ENCODE measurements around the gene PDIA5.

PDIA5 gene

DNA sequence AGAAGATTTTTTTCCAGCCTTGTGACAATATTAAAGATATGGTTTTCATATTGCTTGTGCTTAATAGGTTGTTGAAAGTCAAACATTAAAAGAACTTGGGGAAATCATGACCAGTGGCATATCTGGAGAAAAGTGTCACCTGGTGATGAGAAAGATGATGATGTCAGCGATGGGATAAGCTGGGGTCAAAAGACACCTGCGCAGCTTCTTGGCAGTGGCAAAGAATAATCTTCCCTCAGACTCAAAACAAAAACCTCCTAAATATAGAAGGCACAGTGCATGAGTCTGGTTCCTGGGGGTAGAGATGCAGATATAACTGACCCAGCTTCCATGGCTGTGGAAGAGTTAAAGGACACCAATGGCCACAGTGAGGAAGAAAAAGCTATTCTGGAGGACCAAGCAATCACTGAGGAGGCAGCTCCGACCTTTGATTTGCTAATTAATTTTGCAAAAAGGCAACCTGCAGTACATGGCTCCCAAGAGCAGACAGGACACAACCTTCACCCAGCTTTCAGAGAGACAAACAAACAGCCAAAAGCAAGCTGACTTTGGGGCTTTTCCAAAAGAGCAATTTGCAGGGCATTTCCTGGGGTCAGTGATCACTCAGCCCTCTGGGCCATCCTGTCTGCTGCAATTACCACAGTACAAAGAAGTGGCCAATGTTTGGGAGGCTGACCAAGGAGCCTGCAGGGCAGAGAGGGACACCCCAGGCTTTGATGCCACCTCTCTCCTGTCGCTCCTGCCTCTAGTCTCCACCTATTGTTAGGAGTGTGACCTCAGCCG is 21.7 kb upstream of the PDIA5 start:
- DNase-seq, result no peak

- DNase-seq, result no peak
These were observed 20.4 kb upstream of the PDIA5 start for GRCh38 chr3:123046262-123047061.

DNA sequence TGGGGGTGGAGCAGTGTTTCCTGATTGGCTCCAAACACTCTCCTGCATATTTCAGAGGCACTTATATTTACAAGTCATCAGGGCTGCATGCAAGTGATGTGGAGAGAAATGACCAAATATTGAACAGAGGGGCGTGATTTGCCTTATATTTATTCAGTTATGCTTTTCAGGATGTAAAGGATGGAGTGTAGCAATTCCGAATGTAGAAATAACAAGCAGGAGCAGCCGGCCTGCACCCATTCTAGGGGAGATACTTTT is 19.8 kb upstream of the PDIA5 start:
- no peak for DNase-seq

GRCh38 chr3:123048480-123049237 is 18.2 kb upstream of the PDIA5 start:
- DNase-seq, result no peak

DNA sequence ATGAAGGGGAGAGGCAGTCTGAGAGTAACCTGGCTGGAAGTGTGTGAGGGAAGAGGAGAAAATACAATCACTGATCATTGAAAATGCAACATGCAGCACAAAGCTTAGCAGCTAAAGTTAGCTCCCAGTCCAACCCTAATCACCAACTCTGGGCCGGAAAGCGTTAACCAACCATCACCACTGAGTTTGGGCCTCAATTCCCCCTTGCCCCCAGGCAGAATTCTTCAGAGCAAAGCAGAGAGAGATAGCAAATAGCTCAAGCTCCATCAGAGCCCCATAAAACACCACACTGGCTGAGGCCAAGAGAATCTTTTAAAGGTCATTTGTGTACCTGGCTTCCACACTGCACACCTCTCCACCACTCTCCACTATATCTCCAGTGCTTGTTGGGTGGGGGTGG is 16.2 kb upstream of the PDIA5 start:
- no peak for DNase-seq

DNA sequence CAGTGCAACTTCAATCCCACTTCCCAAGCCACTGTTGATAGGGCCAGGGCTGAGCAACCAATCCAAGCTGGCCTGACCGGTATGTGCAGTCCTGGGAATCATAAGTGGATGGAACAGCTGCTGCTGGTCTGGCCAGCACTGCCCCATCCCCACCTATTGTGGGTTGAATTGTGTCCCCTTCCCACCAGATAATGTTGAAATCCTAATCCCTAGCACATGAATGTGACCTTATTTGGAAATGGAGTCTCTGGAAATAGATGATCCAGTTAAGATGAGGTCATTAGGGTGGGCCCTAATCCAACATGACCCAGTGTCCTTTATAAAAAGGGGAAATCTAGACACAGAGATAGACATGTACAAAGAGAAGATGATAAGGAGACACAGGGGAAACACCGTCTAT is 13.7 kb upstream of the PDIA5 start:
- no peak for DNase-seq

DNA sequence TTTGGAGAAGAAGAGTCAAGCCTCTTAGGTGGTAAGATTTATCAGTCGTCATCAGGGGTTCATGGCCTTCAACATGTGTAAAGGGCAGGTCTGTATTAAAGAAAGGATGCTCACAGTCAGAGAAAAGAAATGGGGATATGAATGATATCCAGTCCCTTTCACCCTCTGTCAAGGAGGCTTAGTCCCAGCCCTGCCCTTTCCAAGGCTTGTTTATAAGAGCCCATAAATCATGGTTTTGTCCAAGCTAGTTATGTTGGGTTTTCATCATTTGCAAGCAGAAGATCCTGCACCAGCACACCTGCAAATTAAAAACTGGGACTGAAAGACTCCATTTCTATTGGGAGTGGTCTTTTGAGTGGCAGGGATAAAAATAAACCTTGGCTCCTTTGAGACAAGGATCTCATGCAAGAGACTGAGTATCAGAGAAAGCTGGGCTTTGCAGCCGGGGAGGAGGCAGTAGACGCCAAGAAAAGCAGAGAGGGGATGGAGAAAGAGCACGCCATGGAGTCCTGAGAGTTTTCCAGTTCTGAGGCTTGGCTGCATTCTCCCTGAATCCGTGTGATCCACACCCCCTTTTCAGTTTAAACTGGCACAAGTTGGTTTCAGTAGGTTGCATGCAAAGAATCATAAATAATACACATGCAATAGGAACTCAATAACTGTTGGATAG is 12.6 kb upstream of the PDIA5 start:
- DNase-seq, result no peak

DNA sequence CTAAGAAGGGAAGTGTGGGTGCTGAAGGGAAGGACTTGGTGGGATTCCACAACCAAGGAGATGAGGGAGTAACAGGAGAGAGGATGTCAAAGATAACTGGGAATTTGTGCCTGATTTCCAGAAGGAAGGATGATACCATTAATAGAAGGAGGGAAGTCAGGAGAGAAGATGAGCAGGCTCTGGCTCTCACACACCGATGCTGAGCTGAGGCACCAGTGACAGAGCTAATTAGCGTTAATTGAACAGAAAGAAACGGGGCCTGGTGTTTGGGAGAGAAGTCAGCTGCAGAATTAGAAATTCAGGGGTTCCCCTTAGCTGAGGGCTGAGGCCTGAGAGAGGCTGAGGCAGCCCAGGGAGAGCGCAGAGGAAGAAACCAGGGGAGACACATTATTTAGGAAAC is 11.9 kb upstream of the PDIA5 start:
- DNase-seq, result no peak

GRCh38 chr3:123055352-123055751 is 11.5 kb upstream of the PDIA5 start:
- no peak for DNase-seq

DNA sequence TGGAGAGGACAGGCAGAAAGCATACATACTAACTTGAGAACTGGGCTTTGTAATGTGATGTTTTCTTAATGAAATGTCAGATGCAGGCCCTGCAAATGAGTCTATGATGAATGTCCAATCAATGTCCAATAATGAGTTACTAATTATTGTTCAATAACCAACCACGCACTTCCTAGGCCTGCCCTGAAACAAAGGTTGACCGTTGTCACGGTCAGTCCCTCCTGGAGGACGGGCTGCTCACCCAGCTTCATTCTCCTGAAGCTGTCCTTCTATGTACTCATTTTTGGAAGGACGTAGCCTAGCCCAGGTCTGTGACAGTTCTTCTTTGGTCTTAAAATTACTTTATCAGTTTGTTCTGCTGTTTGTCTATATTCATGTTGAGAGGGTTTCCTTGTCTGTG is 8.3 kb upstream of the PDIA5 start:
- DNase-seq, result no peak

DNA sequence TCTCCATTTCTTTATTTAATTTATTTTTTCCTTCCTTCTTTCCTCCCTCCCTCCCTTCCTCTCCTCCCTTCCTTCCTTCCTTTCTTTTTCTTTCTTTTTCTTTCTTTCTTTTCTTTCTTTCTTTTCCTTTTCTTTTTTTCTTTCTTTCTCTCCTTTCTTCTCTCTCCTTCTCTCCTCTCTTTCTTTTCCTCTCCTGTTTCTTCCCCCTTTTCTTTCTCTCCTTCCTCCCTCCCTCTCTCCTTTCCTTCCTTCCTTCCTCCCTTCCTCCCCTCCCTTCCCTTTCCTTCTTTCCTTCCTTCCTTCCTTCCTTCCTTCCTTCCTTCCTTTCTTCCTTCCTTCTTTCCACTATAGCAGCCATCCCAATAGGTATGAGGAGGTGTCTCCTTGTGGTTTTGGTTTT is 6.8 kb upstream of the PDIA5 start:
- DNase-seq, result no peak

GRCh38 chr3:123061856-123062255 is 5.0 kb upstream of the PDIA5 start:
- no peak for DNase-seq

DNA sequence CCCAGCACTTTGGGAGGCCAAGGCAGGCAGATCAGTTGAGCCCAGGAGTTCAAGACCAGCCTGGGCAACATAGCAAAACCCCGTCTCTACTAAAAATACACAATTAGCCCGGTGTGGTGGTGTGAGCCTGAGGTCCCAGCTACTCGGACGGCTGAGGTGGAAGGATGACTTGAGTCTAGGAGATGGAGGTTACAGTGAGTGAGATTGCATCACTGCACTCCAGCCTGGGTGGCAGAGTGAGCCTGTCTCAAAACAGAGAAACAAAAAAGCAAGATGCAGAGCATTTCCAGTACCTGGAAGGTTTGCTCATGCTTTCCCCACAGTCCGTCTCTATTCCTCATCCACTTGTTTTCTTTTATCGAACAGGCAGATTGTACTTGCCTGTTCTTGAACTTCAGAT is 3.8 kb upstream of the PDIA5 start:
- DNase-seq, result no peak

GRCh38 chr3:123064506-123064905 is 2.3 kb upstream of the PDIA5 start:
- no peak for DNase-seq

GRCh38 chr3:123064914-123065313 is 1.9 kb upstream of the PDIA5 start:
- no peak for DNase-seq

GRCh38 chr3:123066599-123066895 is 278 bp upstream of the PDIA5 start:
- DNase-seq, result no peak

- no peak for DNase-seq
These were observed 1.1 kb downstream of the PDIA5 start for GRCh38 chr3:123067689-123068600.

DNA sequence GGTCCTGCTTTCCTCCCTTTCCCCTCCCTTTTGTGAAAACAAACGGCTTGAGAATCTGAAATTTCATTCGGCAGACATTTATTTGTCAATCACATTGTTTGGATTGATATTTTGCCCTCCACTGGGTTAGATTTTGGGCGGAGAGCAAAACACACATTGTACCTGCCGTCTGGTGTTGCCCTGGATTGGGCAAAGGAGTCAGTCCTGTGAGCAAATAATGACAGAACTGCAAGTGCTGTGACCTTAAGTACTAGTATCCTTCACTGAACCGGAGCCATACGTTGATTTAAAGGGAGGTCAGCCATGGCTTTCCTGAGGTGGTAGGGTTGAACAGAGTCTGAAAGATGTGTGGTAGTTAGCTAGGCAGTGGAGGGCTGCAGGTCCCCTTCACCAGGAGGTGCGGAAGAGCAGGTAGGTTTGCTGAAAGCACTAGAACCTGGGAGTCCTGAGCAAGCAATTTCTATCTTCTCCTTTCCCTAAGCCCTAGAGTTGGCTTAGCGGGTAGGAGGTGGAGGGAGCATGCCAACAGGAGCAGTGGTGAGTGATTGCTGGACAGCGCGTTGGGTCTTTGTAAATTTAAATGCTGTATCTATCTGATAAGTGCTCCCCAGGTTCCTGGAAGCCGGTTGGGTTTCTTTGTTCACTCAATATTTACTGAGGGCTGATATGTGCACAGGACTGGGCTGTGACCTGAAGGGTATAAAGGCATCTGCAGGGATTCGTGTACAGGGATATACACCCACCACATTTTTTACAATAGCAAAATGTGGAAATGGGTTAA is 2.0 kb downstream of the PDIA5 start:
- DNase-seq, result no peak

- no peak for DNase-seq
These were observed 3.7 kb downstream of the PDIA5 start for GRCh38 chr3:123070510-123070909.

DNA sequence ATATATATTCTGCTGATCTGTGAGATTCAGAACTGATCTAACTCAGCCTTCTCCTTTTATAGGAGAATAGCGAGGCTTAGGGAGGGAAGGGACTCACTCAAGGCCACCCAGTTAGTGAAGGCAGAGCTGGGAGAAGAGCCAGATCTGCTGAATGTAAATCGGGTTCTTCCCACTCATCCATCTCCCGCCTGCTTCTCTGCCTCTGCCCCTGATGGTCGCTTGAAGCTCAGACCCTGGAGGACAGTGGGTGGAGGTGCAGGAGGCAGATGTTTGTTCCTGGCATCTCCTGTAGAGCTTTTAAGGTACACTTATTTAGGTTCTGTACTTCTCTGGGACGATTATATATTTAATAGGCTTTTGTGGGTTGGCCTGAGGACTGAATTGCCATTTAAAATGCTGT is 4.3 kb downstream of the PDIA5 start:
- DNase-seq, result peak; percentile 66

- no peak for DNase-seq
These were observed 4.8 kb downstream of the PDIA5 start for GRCh38 chr3:123071581-123071980.

DNA sequence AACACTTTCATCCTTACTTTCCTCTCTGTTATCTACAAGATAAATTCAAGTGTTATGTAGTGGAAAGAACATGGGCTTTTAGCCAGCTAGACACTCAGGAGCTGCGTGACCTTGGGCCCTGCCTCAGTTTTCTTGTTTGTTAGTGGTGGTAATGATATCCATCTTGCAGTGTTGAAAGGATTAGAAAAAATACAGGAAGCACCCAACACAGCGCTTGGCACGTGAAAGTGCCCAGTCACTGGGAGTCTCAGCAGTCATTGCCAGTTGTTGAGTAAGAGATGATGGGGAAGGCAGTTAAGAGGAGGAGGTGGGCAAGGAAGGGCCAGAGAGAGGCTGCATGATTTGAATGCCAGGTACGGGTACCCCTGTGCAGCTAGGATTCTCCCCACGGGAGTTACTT is 5.3 kb downstream of the PDIA5 start:
- DNase-seq, result peak; percentile 66

All from DMS79 treated with DMSO at 0.1 percent for 48 hours (cell line).